Activated CD4-positive, alpha-beta T cell treated with anti-CD3 and anti-CD28 coated beads, Interleukin-2, amount 50 U/mL, for 48 hours (primary cell): ENCODE results near the gene ZBTB16.

Experiments
- DNase-seq, 2 experiments: peaks; one replicate each; pipeline ENCODE4 v3.0.0-alpha.2; 2020

ZBTB16 gene

DNA sequence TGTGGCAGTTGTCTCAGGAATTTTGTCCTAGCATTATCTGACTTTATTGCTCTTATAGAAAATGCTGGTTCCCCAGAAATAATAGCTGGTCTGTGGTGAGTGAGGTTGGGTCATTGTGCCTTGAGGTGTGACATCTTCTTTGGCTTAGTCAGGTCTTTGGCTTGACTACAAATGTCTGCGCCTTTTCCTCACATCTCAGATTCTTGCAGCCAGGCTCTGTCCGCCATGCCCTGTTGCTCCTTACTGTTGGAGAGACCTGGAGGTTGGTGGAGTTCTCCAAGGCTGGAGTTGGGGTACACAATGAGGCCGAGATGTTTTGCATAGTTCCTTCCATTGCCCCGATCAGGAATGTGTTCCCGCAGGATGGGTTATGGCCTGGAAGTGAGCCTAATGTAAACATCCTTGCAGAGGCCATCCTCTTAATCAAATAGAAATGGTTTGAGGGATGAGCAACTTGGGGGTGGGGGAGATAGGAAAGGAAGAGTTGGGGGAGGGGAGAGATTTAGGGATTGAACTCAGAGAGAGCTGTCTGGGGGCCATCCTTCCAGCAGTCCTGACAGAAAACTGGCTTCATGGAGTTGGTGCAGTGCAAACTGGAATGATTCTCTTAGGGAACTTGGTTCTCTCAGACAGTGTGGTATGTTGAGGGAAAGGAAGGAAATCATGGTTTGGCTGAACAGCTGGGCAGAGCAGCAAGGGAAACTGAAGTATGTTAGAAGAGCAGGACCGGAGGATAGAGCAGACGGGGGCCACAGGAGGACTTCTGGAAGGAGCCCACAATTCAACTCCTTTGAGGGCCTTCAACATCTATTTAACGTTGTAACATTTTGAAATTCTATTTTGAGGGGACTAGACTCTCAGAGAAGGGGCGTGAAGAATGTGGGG lies 49.9 kb downstream of the ZBTB16 start:
- DNase-seq, result no peak

- no peak for DNase-seq
Measured at GRCh38 chr11:114110123-114110522, 50.6 kb downstream of the ZBTB16 start.

- DNase-seq, result no peak
Measured at GRCh38 chr11:114110952-114111947, 51.7 kb downstream of the ZBTB16 start.

GRCh38 chr11:114115451-114115928 lies 56.0 kb downstream of the ZBTB16 start:
- DNase-seq, result no peak

DNA sequence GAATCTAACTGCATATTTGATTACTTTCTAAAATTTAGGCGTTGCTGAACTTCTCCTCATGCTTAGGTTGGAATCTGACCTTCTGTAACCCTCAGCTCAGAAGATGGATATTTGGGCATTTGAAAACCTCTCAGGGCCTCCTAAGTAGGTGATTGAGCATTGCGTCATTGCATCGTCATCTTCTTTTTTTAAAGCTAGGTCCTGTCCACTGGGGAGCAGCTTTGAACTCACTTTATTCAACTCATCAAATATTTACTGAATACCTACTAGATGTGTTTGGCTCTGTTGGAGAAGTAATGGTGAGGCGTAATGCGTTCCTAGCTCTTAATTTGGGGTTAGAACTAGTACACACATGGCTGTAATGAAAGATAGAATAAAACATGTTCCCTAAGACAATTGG lies 56.8 kb downstream of the ZBTB16 start:
- DNase-seq, result no peak

DNA sequence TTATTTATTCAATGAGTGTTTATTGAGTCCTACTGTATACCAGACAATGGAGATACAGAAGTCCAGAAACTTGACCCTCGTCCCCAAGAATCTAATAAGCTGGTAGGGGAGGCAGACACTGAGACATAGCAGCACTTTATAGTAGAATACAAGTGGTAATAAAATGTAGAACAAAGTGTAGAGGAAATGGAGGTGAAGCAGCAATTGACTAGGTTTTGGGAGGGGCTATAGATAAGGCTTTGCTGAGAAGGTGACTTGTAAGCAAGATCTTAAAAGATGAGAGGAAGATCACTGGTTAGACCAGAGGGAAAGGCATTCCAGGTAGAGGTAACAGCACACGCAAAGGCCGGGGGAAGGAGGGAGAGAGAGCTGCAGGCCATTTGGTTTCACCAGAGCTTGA lies 57.3 kb downstream of the ZBTB16 start:
- DNase-seq, result no peak

- DNase-seq, result no peak
Measured at GRCh38 chr11:114120606-114121005, 61.1 kb downstream of the ZBTB16 start.

DNA sequence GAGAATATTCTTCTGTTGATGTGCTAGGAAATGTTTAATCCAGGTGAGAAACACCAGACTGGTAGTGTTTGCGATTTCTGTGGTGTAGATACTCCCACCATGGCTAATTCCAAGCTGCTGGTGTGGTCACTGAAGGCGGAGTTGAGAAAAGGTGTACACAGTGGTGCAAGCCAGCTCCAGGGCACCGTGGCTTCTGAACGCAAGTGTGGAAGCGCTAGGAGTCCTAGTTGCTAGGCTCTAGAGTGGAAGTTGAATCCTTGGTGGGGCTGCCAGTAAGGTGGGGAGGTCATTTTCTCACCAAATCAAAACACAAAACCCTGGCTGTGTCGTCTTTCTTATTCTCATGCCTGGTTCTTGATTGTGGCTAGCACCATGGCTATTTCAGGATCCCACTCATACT lies 61.6 kb downstream of the ZBTB16 start:
- DNase-seq, result no peak

- no peak for DNase-seq
Measured at GRCh38 chr11:114121804-114122504, 62.4 kb downstream of the ZBTB16 start.

- DNase-seq, result no peak
Measured at GRCh38 chr11:114122686-114123085, 63.2 kb downstream of the ZBTB16 start.

- DNase-seq, result no peak
Measured at GRCh38 chr11:114123692-114124330, 64.3 kb downstream of the ZBTB16 start.

GRCh38 chr11:114124601-114125144 lies 65.2 kb downstream of the ZBTB16 start:
- DNase-seq, result no peak

DNA sequence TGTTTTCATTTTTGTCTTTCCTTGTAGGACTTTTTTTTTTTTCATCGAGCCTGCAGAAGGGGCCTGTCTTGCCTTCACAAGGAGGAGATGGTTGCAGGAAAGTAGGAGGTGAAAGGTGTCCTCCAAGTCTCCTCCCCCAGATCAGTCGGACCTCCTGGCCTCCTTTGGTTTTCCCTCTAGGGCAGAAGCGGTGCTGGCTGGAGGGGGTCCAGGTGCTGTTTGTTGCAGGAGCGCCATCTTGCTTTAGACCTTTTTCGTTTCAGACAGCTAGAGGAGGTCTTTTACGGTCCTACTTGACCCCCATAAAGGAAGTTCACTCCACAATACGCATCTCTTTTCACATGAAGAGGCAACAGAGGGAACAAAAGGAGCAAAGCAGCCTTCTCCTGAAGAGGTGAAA lies 66.0 kb downstream of the ZBTB16 start:
- no peak for DNase-seq

DNA sequence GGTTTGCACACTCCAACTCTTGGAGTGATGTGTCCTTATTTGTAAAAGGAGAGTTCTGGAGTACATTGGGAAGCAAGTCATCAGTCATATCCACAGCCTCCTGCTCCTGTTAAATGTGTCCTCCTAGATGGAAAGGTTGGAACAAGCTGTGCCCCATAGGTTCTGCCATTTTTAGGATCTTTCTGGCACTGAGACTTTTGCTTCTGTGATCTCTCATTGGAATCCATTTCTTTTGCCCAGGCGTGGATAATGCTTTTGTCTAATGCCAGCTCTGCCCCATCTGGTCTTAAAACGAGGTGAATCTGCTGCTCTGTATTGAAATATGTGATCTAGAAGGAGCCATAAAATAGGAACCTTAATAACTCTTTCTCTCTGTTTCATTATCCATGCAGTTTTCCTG lies 66.4 kb downstream of the ZBTB16 start:
- no peak for DNase-seq

DNA sequence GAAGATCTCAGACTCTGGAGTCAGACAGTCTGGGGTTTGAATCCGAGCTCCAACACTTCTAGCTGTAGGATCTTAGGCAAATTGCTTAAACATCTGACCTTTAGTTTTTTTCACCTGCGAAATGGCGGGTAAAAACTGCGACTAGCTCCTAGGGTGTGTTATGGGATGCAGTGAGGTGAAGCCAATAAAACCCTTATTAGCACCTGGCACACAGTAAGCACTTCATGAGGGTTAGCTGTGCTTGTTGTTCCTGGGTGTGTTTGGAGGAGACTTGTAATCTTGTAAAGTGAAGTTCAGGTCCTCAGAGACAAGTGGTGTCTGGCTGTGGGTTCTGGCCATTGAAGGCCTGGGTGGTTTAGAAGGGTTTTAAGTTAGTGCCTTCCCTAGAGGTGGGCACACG lies 68.9 kb downstream of the ZBTB16 start:
- DNase-seq, result no peak

DNA sequence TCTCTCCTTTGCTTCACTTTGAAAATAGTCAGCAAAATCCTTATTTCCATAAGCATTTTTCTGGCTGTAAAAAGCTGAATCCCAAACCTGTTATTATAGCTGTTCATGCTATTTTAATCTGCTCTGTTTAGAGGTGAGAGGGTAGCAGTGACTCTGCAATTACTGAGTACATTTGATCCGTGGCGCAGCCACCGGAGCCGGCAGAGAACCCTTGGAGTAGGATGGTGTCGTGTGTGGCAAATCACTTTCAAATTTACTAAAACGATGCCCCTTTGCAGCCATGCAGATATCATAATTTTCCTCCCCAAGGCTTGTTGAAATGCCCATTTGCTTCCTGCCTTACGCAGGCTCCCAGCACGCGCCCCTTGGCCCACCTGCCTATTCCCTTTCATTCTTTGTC lies 69.6 kb downstream of the ZBTB16 start:
- no peak for DNase-seq

DNA sequence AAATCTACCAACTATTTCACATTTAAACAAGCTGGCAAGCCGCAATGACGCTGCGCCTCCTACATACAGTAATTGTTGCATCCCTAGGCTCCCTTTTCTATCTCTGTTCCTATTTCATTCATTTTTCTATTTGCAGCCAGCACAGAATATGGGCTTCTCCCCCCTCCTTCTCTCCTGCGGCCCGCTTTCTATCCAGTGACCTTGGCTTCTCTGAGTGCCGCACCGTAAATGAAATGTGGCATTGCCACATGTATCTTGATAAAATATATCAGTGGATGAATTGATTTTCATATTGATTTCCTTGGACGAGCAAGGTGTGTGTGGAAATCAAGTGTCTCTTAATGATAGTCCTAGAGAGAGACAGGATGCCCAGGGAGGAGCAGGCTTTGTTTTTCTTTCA lies 70.2 kb downstream of the ZBTB16 start:
- no peak for DNase-seq

DNA sequence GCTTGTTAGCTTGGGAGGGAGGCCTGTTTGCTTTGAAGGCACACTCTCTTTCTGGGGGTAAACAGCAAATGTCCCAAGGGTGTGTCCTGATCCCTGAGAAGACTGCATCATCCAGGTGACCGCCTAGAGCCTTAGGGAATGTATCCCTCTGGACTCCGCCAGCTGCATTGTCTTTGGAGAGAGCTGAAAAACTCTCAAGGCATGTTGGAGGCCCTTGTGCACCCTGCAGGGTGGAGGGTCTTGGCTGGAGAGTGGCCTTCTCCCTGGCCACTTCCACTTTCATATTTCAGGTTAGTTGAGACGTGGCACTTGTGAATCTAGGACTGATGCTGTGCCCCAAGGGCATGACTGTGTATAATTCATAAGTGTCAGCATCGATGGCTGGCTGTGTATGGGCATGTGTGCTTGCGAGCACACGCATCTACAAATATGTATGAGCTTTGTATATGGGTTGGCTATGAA lies 70.6 kb downstream of the ZBTB16 start:
- DNase-seq, result no peak

GRCh38 chr11:114130629-114131277 lies 71.2 kb downstream of the ZBTB16 start:
- no peak for DNase-seq

GRCh38 chr11:114131461-114131864 lies 72.0 kb downstream of the ZBTB16 start:
- no peak for DNase-seq

- DNase-seq, result no peak
Measured at GRCh38 chr11:114132417-114132816, 72.9 kb downstream of the ZBTB16 start.
